ENCODE results near the gene CYP4F11.

CYP4F11 gene

GRCh38 chr19:15871570-15871969 is 62.8 kb downstream of the CYP4F11 start:
- no peak for DNase-seq

GRCh38 chr19:15869873-15870272 is 64.5 kb downstream of the CYP4F11 start:
- no peak for DNase-seq

- peak; percentile 24 for DNase-seq
These were observed 65.2 kb downstream of the CYP4F11 start for GRCh38 chr19:15869109-15869555.

GRCh38 chr19:15866636-15867035 is 67.7 kb downstream of the CYP4F11 start:
- DNase-seq: no peak

- DNase-seq: no peak
These were observed 69.5 kb downstream of the CYP4F11 start for GRCh38 chr19:15864824-15865223.

- DNase-seq: no peak
These were observed 71.1 kb downstream of the CYP4F11 start for GRCh38 chr19:15863272-15863671.

GRCh38 chr19:15862444-15862843 is 71.9 kb downstream of the CYP4F11 start:
- no peak for DNase-seq
